Activated CD4-positive, alpha-beta T cell treated with anti-CD3 and anti-CD28 coated beads for 48 hours (primary cell): ENCODE measurements around the gene TXNDC9.
"Not testable (repeated sequence)": the region's sequence is repeated elsewhere in the genome, so short reads cannot be mapped to it uniquely, and the experiment has no call there.

Experiments used
- DNase-seq: peaks from one replicate; pipeline ENCODE4 v3.0.0-alpha.2; 2020

TXNDC9 gene

DNA sequence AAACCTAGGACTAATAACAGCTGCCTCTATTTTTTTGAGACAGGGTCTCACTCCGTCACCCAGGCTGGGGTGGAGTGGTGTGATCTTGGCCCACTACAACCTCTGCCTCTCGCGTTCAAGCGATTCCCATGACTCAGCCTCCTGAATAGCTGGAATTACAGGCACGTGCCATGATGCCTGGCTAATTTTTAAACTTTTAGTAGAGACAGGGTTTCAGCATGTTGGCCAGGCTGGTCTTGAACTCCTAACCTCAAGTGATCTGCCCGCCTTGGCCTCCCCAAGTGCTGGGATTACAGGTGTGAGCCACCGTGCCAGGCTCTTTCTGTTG lies 18.3 kb downstream of the TXNDC9 start:
- DNase-seq, result not testable (repeated sequence)

DNA sequence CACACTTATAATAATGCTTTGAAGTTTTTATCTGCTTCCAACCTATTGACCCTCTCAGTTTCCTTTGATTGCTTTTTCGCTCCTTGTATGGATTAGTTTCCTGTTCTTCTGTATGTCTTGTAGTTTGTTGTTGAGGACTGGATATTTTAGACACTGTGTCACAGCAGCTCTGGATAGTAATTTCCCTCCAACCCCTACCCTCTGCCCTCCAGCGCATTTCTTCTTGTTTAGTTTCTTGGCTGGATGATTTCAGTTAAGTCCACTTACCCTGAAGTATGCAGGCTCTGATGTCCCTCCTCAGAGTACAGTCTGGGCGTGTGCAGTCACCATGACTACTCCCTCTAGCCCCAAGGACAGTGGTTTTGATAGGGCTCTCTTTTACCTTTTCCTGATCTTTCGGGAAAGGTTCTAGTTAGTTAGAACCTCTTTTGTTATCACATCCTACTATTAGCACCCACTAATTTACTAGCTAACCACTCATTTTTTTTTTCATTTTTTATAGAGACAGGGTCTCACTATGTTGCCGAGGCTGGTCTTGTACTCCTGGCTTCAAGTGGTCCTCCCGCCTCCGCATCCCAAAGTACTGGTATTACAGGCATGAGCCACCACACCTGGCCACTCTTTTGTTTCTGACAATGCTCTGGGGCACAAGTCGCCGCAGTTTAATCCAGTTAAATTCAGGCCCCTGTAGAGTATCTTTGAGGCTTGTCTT lies 18.8 kb downstream of the TXNDC9 start:
- DNase-seq, result no peak

DNA sequence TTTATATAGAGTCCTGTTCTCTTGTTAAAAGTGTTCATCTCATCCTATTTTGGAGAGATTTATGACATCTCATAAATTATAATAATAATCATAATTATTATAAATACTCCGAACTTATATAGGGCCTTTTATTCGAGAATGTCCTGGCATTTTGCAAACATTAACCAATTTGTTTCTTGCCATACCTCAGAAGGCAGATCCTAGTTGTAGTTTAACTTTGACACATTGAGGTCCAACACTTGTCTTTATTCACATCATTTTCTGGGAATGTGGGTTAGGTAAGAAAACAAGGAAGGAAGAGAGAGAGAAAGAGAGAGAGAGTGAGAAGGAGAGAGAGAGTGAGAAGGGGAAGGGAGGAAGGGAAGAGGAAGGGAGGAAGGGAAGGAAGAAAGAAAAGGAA lies 35.0 kb downstream of the TXNDC9 start, which contains the start of gene LYG1:
TSS of gene LYG1 (minus strand) at position 101 of the 400 bp plus-strand sequence. CDS start 5,527 bp downstream, outside the sequence.
- DNase-seq, result not testable (repeated sequence)

DNA sequence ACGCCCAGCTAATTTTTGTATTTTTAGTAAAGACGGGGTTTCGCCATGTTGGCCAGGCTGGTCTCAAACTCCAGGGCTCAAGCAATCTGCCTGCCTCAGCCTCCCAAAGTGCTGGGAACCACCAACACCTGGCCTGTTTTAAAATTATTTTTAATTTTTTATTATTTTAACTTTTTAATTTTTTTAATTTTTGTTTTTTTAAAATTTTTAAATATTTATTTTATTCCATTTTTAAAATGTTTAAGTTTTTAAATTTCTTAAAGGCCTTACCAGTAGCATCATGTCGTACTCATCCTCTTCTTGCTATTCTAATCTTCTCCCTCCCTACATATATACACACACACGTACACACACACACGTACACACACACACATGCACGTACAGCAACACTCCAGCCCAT lies 36.6 kb downstream of the TXNDC9 start:
- no peak for DNase-seq

DNA sequence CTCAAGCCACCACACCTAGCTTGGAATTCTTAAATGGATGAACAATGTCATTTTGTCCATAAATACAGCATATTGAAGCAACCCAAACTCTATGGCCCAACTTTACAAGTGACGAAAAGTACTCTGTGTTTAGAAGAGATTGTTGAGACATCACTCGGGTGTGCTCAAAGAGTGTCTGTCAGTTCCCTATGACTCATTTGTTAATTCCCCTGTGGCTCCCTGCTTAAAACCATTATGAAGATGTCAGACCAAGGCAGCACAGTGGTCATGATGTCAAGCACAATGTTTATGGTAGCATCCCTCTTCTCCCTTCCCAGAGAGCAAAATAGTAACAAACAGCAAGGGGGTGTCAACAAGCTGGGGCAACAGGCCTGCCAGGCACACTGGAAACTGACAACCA lies 38.1 kb downstream of the TXNDC9 start:
- DNase-seq, result no peak

DNA sequence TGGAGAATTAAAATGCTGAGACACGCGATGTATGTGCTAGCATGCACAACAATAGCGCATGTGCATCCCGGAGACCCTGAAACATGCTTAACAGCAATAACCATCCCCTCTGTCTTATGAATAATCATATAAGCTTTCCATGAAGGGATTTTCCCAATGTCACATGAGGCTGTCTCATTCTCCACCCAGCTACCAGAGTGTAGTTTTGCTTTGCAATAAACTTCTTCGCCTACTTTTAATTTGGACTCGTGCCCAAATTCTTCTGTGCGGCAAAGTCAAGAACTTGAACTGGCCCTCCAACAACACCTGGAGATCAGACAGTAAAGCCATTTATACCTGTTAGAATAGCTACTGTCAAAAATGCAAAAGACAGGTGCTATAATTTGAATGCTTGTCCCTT lies 50.6 kb downstream of the TXNDC9 start:
- DNase-seq, result no peak

DNA sequence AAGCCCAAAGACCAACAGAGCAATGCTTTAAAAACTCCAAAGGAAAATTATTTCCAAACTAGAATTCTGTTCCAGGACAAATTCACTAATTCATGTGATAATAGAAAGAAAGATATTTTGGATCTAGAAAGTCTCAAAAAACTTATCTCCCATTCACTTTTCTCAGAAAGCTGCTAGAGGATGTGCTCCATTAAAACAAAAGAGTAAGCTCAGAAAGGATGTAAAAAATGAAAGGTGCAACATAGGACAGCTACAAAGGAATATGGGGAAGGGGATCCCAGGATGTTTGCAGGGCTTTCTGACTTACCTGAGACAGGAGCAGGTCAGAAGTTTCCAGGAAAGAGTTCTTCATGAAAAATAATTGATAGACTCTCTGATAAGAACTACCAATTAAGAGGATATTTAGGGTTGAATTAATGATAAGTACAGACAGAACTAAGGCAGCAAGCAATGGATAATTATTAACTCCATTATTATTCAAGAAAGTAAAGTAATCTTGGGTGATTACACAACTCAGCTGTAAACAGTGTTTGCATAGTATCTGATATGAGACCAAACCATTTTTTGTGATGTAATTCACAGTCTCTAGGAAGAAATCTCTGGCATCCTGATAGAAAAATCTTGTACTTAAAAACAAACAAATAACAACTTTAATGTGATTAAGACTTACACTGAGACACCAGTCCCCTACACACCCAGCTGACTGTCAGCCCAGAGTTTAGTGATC lies 56.0 kb downstream of the TXNDC9 start:
- no peak for DNase-seq

DNA sequence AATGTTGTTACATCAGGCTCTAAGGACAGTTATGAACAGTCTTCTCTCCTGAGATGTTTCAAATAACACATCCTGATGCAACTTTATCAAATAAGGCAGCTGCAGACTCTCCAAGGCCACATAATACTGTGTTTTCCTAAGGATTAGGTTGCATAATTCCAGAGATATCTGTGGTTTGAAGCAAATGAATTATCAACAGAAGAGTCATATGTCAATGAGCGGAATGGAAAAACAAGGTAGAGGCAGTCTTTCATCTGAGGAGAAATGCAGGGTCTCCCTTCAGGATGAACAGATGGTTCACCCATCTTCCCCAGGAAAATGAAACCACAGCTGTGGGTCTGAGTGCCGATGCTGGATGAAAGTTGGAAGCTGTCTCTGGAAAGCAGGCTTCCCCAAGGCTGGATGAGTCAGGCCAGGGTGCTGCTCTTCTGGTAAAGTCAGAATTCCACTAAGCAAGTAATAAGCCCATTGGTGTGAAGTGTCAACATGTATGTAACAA lies 57.3 kb downstream of the TXNDC9 start:
- no peak for DNase-seq

DNA sequence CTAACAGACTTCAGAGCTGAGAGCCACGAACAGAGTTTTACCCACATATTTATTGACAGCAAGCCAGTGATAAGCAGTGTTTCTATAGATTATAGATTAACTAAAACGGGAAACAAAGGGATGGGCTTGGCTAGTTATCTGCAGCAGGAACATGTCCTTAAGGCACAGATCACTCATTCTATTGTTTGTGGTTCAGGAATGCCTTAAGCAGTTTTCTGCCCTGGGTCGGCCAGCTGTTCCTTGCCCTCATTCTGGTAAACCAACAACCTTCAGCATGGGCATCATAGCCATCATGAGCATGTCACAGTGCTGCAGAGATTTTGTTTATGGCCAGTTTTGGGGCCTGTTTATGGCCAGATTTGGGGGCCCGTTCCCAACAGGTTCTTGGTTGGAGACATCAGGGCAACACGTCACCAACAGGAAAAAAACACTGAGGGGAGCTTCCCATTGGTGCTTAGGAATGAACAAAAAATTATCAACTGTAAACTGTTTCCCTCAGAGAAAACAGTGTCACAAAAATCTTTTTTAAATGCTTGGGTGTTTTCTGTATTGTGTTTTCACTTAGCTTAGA lies 57.9 kb downstream of the TXNDC9 start:
- DNase-seq, result not testable (repeated sequence)

DNA sequence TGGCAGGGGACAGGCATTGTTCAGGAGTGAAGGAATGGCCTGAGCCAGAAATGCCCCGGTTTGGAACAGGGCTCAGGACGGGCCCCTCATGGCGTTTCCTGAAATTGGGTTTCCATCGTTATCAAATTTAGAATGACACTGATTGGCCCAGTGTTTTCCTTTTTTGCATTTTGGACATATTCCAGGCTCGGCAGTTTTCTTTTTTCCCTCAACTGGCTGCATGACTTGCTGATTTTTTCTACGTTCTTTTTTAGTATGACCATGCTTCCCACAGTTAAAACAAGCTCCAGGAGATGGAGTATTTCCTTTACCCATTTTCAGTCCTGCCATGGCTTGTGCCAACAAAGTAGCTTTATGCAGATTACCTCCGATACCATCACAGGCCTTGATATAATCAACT lies 60.3 kb downstream of the TXNDC9 start:
- no peak for DNase-seq
